SU-DHL-6 (cell line): Measurements from ENCODE around the gene CCDC182.

Source experiments
- H2AFZ ChIP-seq: fragments of 200-600 bp; sonication (generic); 2 replicates; pipeline ENCODE4 v1.6.1; 2014; ENCODE audit warnings: low read depth, mild to moderate bottlenecking, moderate library complexity, mixed read lengths, antibody characterized with exemption, low read length; ENCODE audit not compliant: severe bottlenecking
- H3F3A ChIP-seq: fragments of 200-600 bp; shearing (Covaris generic); 2 replicates; pipeline ENCODE4 v1.6.0; 2016; ENCODE audit warnings: antibody characterized with exemption, mild to moderate bottlenecking; ENCODE audit not compliant: insufficient read depth
- H3K27ac ChIP-seq: fragments of 200-600 bp; sonication (generic); 2 replicates; pipeline ENCODE4 v1.5.1; 2016; ENCODE audit warnings: low read depth, mild to moderate bottlenecking, low read length, moderate library complexity, mixed read lengths
- H3K27me3 ChIP-seq: fragments of 200-600 bp; sonication (generic), shearing (Covaris generic); 2 replicates; pipeline ENCODE4 v1.6.0; 2014; ENCODE audit warnings: mild to moderate bottlenecking, low read length
- H3K36me3 ChIP-seq: fragments of 200-600 bp; sonication (generic); 2 replicates; pipeline ENCODE4 v1.6.1; 2014; ENCODE audit warnings: mild to moderate bottlenecking, low read length, mixed read lengths
- H3K4me2 ChIP-seq: fragments of 300-600, 200-600 bp; shearing (Covaris generic), sonication (generic); 2 replicates; pipeline ENCODE4 v1.6.0; 2014; ENCODE audit warnings: low read length, low read depth, mild to moderate bottlenecking; ENCODE audit not compliant: poor library complexity, severe bottlenecking
- H3K4me3 ChIP-seq: fragments of 200-600 bp; sonication (generic); 2 replicates; pipeline ENCODE4 v1.5.1; 2014; ENCODE audit warnings: antibody characterized with exemption, low read length, mild to moderate bottlenecking, mixed read lengths; ENCODE audit not compliant: insufficient read depth, poor library complexity, severe bottlenecking
- H3K79me2 ChIP-seq: fragments of 200-600 bp; sonication (generic); 2 replicates; pipeline ENCODE4 v1.6.1; 2014; ENCODE audit warnings: mild to moderate bottlenecking, low read length, moderate library complexity; ENCODE audit not compliant: insufficient read depth
- H3K9ac ChIP-seq: fragments of 200-600 bp; sonication (generic); 2 replicates; pipeline ENCODE4 v1.7.0; 2014; ENCODE audit warnings: mild to moderate bottlenecking, low read length
- H3K9me2 ChIP-seq: fragments of 200-600 bp; sonication (generic); replicated peaks from 2 replicates; pipeline ENCODE4 v1.6.1; 2014; ENCODE audit warnings: low read length; ENCODE audit not compliant: insufficient read depth
- H3K9me3 ChIP-seq: fragments of 200-600 bp; sonication (generic); 2 replicates; pipeline ENCODE4 v1.6.1; 2014; ENCODE audit warnings: low read length, mixed read lengths; ENCODE audit not compliant: insufficient read depth
- H4K20me1 ChIP-seq: fragments of 200-600 bp; sonication (generic); 2 replicates; pipeline ENCODE4 v1.6.1; 2014; ENCODE audit warnings: low read depth, mild to moderate bottlenecking, antibody characterized with exemption, low read length, moderate library complexity, mixed read lengths
- EZH2phosphoT487 ChIP-seq: fragments of 200-600 bp; sonication (generic), shearing (Covaris generic); conservative IDR thresholded peaks from 2 replicates; pipeline ENCODE4 v1.6.1; 2018; ENCODE audit warnings: mild to moderate bottlenecking, antibody characterized with exemption, low read length, moderate library complexity, mixed read lengths
- TF ChIP-seq, protein P1 (sequence below): fragments of 200-600 bp; sonication (generic); IDR thresholded peaks from one replicate; pipeline ENCODE4 v1.5.1; 2017; ENCODE audit warnings: antibody characterized with exemption, mild to moderate bottlenecking, low read length, moderate library complexity; ENCODE audit not compliant: insufficient read depth, poor library complexity, severe bottlenecking

Gene CCDC182

GRCh38 chr17:57740235-57740528 lies 4.9 kb downstream of the CCDC182 start:
- Histone ChIP-seq H3K9ac (no peak overlapping the region), H3K4me2 (no peak overlapping the region), H4K20me1 (no peaks in the 10 kb centered on the region), H3F3A (no peaks in the 10 kb centered on the region), H3K27me3 (no peaks in the 10 kb centered on the region), H3K36me3 (no peaks in the 10 kb centered on the region), H2AFZ (no peak overlapping the region), H3K27ac (no peak overlapping the region), H3K4me3 (no peak overlapping the region), H3K9me3 (no peaks in the 10 kb centered on the region), H3K79me2 (no peaks in the 10 kb centered on the region), H3K9me2 (no peaks in the 10 kb centered on the region)
- TF ChIP-seq, protein P1, sequence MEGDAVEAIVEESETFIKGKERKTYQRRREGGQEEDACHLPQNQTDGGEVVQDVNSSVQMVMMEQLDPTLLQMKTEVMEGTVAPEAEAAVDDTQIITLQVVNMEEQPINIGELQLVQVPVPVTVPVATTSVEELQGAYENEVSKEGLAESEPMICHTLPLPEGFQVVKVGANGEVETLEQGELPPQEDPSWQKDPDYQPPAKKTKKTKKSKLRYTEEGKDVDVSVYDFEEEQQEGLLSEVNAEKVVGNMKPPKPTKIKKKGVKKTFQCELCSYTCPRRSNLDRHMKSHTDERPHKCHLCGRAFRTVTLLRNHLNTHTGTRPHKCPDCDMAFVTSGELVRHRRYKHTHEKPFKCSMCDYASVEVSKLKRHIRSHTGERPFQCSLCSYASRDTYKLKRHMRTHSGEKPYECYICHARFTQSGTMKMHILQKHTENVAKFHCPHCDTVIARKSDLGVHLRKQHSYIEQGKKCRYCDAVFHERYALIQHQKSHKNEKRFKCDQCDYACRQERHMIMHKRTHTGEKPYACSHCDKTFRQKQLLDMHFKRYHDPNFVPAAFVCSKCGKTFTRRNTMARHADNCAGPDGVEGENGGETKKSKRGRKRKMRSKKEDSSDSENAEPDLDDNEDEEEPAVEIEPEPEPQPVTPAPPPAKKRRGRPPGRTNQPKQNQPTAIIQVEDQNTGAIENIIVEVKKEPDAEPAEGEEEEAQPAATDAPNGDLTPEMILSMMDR = peak; percentile 0
- no peak for TF ChIP-seq EZH2phosphoT487

DNA sequence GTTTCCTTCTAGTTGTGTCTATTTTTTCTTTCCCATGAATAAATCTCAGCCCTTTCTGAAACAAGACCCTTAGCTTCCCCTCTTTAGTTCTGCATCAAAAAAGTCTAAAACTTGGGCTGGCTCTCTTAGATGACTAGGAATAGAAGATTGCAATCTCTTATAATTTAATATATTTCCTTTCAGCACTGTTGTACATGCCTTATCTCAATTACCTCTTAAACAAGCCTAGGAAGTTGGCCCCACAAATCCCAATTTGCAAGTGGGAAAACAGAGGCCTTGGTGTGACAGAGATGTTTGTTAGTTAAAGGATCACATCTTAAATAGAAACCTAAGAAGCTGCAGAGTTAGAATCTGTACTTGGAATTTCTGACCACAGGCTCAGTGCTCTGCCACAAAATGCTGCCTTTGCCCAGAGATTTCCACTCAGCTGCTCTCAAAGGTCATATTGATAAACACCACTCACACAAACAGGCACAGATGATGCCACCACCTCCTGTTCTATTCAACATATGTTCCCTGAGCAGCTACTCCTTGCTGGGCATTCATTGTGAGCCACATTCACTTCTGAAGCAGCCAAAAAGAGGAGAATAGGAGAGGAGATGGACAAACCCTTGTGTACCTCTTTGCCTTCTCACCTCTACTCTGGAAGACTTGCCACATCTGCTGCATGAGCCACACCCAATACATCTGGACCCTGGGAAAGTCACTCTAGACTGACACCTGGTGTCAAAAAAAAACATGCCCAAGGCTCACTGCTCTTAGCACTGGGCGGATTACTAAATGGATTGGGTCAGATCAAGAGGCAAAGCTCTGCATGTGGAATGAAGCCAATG lies 5.5 kb downstream of the CCDC182 start:
- no peak overlapping the region for H3K27ac ChIP-seq
- no peaks in the 10 kb centered on the region for H3K9me3 ChIP-seq
- H3K79me2 ChIP-seq = no peaks in the 10 kb centered on the region
- no peaks in the 10 kb centered on the region for H3K9me2 ChIP-seq
- no peak overlapping the region for H3K9ac ChIP-seq
- no peaks in the 10 kb centered on the region for H3K36me3 ChIP-seq
- no peak overlapping the region for H3K4me3 ChIP-seq
- no peak overlapping the region for H2AFZ ChIP-seq
- no peaks in the 10 kb centered on the region for H4K20me1 ChIP-seq
- no peak overlapping the region for H3K4me2 ChIP-seq
- H3K27me3 ChIP-seq = no peaks in the 10 kb centered on the region
- TF ChIP-seq, protein P1 = peak; percentile 47
- no peak for TF ChIP-seq EZH2phosphoT487
- no peaks in the 10 kb centered on the region for H3F3A ChIP-seq

DNA sequence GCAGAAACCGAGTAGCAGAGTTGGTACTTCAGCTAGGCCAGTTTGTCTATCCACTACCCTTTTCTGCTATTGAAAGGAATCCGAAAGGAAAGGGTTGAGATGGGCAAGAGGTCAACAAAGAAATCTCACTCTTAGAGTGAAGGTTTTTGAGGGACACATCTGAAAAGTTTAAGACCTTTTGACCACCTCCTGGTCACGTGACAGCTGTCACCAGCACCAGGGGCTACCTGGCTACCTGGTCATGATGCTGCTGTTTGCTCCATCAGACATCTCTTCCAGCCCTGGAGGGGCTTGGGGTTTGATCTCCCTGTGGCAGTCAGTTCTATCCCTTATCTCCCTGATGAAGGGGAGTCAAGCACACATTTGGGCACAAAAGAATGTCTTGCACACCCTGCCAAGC lies 7.6 kb downstream of the CCDC182 start:
- no peak overlapping the region for H3K4me3 ChIP-seq
- no peaks in the 10 kb centered on the region for H3K36me3 ChIP-seq
- no peaks in the 10 kb centered on the region for H3K27me3 ChIP-seq
- H3K4me2 ChIP-seq = no peak overlapping the region
- no peaks in the 10 kb centered on the region for H3F3A ChIP-seq
- no peaks in the 10 kb centered on the region for H3K9me2 ChIP-seq
- no peaks in the 10 kb centered on the region for H4K20me1 ChIP-seq
- H2AFZ ChIP-seq = no peak overlapping the region
- no peak overlapping the region for H3K27ac ChIP-seq
- no peaks in the 10 kb centered on the region for H3K79me2 ChIP-seq
- no peak overlapping the region for H3K9ac ChIP-seq
- no peaks in the 10 kb centered on the region for H3K9me3 ChIP-seq
- no peak for TF ChIP-seq EZH2phosphoT487
- TF ChIP-seq, protein P1 = no peak
